HEK293T (cell line): ENCODE measurements around the gene LCN15.

ENCODE experiments used
- ARNT ChIP-seq: fragments of 450-650 bp; IDR thresholded peaks from 2 replicates; pipeline ENCODE4 v1.6.1; 2017; ENCODE audit warnings: mild to moderate bottlenecking
- BHLHE40 ChIP-seq: fragments of 450-650 bp; IDR thresholded peaks from 2 replicates; pipeline ENCODE4 v1.6.1; 2016; ENCODE audit warnings: mild to moderate bottlenecking, moderate library complexity, borderline replicate concordance
- CTBP1 ChIP-seq: fragments of 450-650 bp; IDR thresholded peaks from 2 replicates; pipeline ENCODE4 v1.6.1; 2016; ENCODE audit warnings: borderline replicate concordance
- ELF4 ChIP-seq: fragments of 450-650 bp; IDR thresholded peaks from 2 replicates; pipeline ENCODE4 v1.6.1; 2017; ENCODE audit warnings: antibody characterized with exemption
- HDGF ChIP-seq: fragments of 450-650 bp; IDR thresholded peaks from 2 replicates; pipeline ENCODE4 v1.6.1; 2017; ENCODE audit warnings: antibody characterized with exemption, borderline replicate concordance
- NFRKB ChIP-seq: fragments of 450-650 bp; IDR thresholded peaks from 2 replicates; pipeline ENCODE4 v1.6.1; 2016; ENCODE audit warnings: mild to moderate bottlenecking, moderate library complexity
- SP1 ChIP-seq: fragments of 450-650 bp; IDR thresholded peaks from 2 replicates; pipeline ENCODE4 v1.6.1; 2017
- SUZ12 ChIP-seq: fragments of 450-650 bp; IDR thresholded peaks from 2 replicates; pipeline ENCODE4 v1.6.1; 2016; ENCODE audit warnings: mild to moderate bottlenecking
- TARDBP ChIP-seq: fragments of 450-650 bp; IDR thresholded peaks from 2 replicates; pipeline ENCODE4 v1.6.1; 2016
- TF ChIP-seq, protein P1 (sequence below): fragments of 450-650 bp; IDR thresholded peaks from 2 replicates; pipeline ENCODE4 v1.6.1; 2016

DNA sequence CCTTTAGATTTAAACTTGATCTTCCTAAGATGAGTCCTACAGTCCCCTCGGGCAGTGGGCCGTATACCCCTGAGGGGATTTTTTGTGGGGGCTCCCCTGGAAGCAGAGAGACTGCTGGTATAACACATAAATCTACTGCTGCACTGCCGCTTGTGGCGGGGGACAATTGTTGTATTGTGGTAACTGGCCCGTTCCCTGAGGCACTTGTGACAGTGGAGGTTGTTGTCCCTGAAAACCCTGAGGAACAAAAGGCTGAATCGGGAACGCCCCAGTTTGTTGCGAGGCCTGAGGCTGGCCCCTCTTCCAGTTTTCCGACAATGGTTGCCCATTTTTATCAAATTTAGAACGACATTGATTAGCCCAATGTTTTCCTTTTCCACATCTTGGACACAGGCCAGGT, 22.1 kb upstream of the LCN15 start:
- TF ChIP-seq HDGF (no peak), SP1 (no peak), ARNT (no peak), SUZ12 (no peak), BHLHE40 (no peak), NFRKB (no peak), CTBP1 (no peak), TARDBP (no peak), ELF4 (no peak)
- TF ChIP-seq, protein P1, sequence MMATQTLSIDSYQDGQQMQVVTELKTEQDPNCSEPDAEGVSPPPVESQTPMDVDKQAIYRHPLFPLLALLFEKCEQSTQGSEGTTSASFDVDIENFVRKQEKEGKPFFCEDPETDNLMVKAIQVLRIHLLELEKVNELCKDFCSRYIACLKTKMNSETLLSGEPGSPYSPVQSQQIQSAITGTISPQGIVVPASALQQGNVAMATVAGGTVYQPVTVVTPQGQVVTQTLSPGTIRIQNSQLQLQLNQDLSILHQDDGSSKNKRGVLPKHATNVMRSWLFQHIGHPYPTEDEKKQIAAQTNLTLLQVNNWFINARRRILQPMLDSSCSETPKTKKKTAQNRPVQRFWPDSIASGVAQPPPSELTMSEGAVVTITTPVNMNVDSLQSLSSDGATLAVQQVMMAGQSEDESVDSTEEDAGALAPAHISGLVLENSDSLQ = no peak
